Stimulated activated CD4-positive, alpha-beta T cell treated with anti-CD3 and anti-CD28 coated beads, Interleukin-4, amount 100 ng/mL, for 24 hours (primary cell): ENCODE results near the gene AGFG2.
A peak's percentile ranks its signal among the peaks of the same experiment; 100 is the strongest.

Experiments used
- DNase-seq: peaks from one replicate; pipeline ENCODE4 v3.0.0-alpha.2; 2020

AGFG2 gene

DNA sequence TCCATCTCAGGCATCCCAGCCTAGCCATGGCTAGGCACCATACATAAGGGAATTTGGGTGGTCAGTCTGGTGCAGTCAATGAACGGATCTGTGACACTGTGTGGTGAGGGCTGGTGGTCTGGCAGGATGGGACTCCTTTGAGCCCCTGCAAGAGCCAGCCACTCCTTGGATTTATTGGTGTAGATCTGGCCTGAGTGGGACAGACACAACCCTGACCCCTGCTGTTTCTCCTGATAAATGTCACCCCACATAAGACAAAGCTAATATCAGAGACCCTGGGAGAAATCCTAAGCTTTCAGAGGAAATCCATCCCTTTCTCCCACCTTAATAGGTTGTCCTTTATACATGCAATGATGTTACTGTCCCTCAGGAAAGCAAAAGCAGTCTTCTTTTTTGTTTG, 49.4 kb downstream of the AGFG2 start:
- no peak for DNase-seq

DNA sequence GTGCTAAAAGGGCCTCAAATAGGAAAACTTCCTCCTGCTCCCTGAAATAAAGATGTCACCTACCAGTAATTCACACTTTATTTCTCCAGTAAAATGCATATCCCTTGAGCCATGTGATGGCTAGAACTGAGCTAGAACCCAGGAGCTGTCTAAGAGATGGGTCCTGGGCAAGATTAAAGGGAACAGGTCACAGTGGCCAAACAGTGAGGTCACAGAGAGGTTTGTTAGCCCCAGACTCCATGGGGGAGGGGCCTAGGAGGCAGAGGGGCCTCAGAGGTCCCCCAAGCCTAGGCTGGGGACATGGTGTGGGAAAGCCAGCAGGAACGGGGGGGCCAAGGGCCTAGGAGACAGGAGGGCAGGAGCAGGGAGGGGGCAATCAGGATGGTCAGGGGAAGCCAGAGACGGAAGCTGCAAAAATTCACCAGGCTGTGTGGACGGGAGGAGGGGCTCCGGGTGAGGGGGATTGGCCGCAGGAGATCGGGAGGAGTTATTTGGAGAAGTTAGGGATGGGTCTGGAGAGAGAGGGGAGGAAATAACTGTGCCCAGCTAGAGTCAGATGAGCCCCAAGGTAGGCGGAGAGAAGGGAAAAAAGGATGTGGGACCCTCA, 50.4 kb downstream of the AGFG2 start:
- no peak for DNase-seq

DNA sequence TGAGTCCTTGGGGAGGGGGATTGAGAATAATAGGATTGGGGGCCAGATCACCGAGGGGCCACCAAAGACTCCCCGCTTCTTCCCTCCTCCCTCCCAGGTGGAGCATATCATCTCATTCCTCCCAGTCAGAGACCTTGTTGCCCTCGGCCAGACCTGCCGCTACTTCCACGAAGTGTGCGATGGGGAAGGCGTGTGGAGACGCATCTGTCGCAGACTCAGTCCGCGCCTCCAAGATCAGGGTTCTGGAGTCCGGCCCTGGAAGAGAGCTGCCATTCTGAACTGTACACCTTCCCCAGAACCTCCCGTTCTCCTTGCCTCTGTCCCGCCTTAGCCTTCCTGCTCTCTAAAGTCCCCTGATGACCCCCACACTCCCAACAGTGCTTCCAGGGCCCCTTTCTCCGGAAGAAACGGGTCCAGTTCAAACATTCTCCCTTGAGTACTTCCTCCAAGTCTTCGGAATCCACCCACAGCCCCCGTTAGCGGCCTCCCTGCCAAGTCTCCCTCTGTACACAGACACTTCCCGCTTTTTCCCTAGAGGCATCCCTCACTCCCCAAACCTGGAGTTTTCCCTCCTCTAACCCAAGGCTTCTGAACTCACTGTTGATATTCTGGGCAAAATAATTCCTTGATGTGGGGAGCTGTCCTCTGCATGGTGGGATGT, 51.2 kb downstream of the AGFG2 start:
- no peak for DNase-seq

DNA sequence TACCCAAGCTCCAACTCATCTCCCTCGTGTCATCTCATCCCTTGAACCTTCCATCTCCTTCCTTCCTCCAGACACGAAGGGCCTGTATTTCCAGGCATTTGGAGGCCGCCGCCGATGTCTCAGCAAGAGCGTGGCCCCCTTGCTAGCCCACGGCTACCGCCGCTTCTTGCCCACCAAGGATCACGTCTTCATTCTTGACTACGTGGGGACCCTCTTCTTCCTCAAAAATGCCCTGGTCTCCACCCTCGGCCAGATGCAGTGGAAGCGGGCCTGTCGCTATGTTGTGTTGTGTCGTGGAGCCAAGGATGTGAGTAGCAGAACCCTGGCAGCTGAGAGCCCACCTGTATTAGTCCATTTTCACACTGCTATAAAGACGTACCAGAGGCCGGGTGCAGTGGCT, 52.6 kb downstream of the AGFG2 start:
- DNase-seq, result no peak

DNA sequence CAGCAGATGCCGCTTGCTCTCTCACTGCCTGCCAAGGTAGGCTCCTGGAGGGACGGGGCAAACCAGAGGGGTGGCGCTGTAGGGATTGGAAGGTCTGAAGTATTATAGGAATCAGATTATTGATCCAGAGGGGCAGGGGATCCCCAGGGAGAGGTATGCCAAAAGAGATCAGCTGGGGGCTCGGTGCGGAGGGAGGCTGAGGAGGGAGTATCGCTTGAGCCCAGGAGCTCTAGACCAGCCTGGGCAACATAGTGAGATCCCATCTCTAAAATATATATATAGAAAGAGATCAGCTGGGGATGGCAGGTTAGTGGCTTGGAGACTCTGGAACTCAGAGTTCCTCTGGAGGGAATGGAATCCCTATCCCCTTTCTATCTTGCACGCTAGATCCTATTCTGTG, 56.2 kb downstream of the AGFG2 start:
- DNase-seq, result no peak

DNA sequence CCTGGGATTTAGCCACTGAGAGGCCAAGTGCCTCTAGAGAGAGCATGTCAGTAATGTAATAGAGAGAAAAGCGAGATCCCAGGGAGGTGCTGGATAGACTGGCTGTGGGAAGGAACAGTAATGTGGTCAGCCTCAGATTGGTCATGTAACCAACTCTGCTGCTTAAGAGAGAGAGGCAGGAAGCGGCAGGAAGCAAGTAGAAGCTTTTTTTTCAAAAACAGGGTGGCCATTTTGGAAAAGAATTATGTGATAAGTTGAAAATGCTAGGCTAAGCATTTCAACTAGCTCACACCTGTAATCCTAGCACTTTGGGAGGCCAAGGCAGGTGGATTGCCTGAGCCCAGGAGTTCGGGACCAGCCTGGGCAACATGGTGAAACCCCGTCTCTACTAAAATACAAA, 59.4 kb downstream of the AGFG2 start:
- no peak for DNase-seq

DNA sequence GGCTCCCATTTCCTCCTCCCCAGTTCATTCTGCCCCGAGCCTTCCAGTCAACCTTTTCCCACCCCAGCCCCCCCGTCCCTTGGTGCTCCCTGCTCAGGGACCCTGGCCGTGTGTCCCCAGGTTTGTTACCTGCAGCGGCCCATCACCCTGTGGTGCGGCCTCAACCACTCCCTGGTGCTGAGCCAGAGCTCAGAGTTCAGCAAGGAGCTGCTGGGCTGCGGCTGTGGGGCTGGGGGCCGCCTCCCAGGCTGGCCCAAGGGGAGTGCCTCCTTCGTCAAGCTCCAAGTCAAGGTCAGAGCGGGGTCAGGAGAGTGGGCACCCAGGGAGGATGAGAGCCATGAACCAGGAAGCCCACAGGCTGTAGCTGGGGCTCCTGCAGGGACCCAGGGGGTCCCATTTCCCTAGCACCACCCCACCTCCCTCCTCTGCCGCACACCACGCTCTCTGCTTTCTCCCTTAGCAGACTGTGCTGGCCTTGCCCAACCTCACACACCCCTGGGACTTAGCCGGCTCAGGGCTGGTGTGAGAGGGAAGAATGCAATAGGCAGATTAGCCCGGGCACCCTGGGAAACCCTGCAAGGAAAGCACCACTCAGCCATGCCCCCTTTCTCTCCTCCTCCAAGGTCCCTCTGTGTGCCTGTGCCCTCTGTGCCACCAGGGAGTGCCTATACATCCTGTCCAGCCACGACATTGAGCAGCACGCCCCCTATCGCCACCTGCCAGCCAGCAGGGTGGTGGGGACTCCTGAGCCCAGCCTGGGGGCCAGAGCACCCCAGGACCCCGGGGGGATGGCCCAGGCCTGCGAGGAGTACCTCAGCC, 61.1 kb downstream of the AGFG2 start:
- DNase-seq, result no peak

DNA sequence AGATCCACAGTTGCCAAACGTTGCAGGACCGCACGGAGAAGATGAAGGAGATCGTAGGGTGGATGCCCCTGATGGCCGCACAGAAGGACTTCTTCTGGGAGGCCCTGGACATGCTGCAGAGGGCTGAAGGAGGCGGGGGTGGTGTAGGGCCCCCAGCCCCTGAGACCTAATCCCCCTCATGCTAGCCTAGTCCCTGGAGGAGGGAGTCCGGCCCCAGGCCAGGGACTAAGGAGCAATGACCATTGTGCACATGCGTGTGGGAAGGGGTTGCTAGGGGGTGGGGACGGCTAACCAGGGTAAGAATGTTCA, 61.7 kb downstream of the AGFG2 start:
- DNase-seq, result no peak

DNA sequence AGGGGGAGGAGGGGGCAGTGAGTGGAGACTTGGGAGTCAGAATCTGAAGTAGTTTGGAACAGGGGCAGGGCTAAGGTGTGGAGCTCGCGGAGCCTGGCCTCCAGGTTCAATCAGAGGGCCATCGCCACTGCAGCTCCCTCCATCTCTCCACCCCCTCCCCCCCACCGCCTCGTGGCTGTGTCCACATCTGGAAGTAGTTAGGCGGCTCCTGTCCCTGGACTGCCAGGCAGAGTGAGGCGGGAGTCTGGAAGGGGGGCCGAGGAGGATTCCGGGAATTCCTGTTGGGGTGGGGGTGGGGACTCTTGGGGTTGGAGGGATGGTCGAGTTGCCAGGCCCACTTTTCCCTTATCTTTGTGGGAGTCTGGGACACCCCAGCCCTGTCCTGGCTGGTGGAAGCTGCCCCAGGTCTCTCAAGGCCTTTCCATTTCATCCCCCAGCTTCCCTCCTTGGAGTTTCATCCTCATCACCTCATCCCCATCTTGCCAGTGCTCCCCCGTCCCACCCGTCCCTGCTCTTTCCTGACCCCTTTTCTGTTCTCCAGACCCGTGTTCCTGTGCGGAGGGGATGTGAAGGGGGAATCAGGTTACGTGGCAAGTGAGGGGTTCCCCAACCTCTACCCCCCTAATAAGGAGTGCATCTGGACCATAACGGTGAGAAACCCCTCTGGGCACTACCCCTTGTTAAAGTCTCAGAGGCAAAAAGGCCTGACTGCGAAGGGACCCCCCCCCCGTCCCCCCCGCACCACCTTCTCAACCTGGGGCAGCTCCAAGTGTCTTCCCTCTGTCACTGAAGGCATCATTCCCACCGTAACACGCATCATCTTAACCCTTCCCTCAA, 64.1 kb downstream of the AGFG2 start:
- no peak for DNase-seq

DNA sequence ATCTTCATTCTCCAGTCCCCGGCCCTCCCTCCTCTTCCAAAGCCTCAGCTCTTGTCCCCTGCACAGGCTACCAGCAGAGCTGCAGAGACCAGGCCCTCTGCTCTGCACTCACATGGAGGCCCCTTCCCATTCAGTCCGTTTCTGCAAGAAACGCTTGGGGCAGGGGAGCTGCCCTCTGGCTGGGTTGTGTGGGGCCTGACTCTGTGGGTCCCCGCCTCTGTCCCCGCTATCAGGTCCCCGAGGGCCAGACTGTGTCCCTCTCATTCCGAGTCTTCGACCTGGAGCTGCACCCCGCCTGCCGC, 64.7 kb downstream of the AGFG2 start:
- DNase-seq, result no peak

DNA sequence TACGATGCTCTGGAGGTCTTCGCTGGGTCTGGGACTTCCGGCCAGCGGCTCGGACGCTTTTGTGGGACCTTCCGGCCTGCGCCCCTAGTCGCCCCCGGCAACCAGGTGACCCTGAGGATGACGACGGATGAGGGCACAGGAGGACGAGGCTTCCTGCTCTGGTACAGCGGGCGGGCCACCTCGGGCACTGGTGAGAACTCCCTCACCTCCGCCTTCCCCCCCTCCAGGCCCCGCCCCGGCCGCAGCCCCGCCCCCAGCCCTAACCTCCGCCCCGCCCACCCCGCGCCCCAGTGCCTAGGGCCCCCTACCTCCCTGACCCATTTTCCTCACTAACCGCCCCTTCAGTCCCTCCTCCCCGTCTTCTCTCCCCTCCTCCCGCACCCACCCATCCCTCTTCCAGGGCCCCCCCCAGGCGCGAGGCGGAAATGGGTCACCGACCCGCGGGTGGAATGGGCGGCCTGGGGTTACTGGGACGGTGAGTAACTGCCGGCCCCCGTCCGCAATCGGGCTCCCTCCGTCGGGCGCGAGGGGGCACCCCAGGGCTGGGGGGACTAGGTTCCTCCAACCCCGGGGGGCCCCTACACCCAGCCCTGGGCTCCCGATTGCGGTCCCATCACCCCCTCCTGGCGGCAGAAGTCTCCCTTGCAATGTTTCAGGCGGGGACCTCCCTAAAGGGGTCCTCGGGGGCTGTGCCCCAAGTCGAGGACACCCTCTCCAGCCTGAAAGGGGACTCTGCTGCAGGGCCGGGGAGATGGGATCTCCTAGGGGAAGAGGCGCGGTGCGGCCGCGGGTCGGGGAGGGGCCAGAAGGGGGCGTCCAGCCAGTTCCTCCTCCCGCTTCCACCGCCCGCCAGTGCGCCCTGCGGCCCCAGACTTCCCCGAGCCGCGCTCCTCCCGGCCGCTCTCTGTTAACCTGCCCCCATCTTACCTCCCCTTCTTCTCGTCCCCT, 65.3 kb downstream of the AGFG2 start:
- peak; percentile 70 for DNase-seq

DNA sequence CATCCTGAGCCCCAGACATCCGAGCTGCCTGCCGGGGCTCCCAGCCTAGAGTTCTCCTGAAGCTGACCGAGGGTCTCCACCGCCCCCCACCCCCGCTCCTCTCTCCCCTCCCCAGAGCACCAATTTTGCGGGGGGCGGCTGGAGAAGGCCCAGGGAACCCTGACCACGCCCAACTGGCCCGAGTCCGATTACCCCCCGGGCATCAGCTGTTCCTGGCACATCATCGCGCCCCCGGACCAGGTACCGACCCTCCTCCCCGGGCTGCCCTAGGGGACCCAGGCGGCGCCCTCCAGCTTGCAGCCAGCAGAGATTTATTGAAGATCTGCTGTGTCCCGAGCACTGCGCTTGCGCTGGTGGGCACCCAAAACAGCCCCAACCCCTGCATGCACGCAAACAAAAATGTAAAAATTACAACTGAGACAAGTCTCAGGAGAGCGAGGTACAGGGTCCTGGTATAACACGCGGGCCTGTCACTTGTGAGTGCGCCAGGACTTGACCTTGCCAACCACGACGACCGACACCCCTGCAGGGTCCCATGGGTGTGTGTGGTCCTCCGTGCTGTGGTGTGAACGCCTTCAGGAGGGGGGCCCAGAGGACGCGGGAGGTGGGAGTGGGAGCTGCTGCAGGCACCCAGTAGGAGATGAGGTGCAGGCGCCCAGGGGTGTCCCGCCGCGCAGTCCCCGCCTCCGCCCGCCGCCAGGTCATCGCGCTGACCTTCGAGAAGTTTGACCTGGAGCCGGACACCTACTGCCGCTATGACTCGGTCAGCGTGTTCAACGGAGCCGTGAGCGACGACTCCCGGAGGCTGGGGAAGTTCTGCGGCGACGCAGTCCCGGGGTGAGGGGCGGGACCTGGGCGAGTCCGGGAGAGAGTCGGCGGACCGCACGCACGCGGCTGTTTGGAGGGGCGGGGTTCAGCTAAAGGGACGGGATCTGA, 66.2 kb downstream of the AGFG2 start:
- DNase-seq, result peak; percentile 37

DNA sequence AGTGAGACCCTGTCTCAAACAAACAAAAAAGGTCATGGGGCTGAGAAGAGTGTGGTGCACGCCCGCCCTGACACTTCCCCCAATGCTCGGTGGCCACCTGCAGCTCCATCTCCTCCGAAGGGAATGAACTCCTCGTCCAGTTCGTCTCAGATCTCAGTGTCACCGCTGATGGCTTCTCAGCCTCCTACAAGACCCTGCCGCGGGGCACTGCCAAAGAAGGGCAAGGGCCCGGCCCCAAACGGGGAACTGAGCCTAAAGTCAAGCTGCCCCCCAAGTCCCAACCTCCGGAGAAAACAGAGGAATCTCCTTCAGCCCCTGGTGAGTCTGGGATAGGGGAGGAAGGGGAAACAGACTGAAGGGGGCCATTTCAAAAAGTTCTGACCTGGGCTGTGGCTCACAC, 67.3 kb downstream of the AGFG2 start:
- DNase-seq, result no peak

DNA sequence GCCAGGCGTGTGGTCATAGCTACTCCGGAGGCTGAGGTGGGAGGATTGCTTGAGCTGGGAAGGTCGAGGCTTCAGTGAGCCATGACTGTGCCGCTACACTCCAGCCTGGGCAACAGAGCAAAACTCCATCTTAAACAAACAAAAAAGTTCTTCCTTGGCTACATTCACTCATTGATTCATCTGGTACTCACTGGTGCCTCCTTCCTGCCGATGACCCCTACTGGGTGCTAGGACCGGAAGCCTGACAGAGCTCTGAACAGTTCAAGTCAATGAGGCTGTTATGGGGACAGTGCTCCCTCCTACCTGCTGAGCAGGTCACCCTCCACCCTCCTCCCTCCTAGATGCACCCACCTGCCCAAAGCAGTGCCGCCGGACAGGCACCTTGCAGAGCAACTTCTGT, 68.1 kb downstream of the AGFG2 start:
- DNase-seq, result no peak

DNA sequence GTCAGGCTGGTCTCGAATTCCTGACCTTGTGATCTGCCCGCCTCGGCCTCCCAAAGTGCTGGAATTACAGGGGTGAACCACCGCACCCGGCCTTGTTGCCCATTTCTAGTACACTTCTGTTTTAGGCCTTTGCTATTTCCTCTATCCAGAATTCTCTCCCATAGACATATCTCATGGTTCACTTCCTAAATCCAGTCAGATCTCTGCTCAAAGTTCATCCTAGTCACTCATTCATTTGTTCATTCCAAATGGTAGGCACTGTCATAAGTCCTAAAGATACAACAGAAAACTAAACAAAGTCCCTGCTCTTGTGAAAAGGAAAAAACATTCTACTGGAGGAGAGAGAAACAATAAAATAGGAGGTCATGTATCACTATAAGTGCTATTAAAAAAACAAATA, 71.0 kb downstream of the AGFG2 start:
- DNase-seq, result no peak

DNA sequence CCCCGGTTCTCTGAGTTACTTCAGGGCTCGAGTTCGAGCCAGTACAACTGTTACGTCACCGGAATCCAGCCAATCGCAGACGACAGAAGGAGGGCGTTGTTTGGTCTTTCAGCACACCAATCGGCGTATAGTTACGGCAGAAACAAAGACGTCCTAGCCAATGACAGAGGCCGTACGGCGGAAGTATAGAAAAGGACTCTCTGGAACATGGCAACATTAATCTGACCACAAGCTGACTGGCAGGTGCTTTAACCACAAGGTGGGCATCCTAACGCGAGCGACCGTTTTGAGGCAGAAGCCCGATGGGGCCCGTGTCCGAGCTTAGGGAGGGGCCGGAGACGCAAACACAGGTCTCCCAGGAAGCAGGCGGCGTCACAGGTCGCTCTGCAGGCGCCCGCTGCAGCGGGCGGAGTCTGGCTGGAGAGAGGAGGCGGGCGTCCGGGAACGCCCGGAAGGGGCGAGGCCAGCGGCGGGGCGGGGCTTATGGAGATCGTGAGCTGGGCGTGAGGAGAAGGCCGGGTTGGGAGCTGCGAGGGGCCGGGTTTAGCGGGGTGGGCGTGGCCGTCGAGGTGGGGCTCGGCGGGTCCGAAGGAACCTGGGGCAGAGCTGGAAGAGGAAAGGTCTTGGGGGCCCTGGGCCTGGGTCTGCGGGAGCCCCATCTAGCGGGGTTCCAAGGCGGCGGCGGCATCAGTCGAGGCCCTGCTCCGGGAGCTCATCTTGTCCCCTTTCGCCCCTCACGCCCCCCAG, 73.2 kb downstream of the AGFG2 start, which contains the start of gene MOSPD3:
TSS of gene MOSPD3 (plus strand) at position 558 of the 747 bp plus-strand sequence. CDS start 252 bp downstream, outside the sequence.
- DNase-seq, result peak; percentile 97

DNA sequence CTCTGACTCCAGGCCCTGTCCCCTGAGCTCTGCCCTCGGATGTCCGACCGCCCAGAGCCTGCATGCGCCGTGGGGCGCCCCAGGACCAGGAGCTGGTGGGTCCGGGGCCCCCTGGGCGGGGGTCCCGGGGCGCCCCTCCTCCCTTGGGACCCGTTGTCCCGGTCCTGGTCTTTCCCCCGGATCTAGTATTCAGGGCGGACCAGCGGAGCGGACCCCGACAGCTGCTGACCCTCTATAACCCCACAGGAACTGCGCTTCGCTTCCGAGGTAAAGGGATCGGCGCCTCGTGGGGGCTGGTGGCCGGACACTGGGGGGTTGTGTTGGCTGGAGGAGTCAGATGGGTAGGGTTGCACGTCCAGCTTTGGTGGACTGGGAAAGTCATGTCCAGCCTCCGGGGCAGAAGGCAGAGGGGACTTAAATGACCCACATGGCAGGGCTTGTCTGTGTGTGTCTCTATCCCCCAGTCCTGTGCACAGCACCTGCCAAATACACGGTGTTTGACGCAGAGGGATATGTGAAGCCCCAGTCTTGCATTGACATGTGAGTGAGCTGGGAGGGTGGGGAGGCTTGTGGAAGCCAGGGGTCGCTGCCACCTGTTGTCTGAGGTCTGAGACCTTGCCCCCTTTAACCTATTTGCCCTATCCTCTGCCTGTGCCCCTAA, 73.9 kb downstream of the AGFG2 start:
- DNase-seq, result no peak

DNA sequence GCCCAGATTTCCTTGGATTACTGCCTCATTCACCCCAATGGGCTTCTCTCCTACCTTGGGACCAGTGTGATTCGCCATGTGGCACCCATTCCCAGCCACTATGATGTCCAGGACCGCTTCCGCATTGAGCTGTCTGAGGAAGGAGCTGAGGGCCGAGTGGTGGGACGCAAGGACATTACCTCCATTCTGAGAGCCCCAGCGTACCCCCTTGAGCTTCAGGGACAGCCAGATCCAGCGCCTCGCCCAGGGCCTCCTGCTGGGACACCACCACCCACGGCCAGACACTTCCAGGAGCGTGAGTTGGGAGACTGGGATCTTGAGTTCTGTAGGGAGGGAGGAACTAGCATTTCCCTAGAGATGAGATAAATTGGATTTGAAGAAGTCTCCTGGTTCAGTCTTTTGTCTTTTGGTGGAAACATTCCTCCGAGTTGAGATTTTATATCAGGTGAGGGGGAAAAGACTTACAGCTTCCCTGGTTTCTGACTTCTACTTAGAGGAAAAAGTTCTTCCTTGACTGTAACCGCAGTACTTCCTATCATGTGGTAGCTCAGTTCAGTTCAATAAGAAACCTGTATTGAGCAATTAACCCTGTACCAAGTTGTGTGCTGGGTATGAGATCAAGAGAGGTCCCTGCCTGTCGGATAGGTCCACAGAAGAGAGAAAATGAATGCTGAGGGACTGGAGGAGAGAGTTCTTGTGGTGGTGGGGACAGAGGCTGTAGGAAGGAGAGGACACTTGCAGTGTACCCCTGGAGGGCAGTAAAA, 74.6 kb downstream of the AGFG2 start:
- DNase-seq, result no peak

DNA sequence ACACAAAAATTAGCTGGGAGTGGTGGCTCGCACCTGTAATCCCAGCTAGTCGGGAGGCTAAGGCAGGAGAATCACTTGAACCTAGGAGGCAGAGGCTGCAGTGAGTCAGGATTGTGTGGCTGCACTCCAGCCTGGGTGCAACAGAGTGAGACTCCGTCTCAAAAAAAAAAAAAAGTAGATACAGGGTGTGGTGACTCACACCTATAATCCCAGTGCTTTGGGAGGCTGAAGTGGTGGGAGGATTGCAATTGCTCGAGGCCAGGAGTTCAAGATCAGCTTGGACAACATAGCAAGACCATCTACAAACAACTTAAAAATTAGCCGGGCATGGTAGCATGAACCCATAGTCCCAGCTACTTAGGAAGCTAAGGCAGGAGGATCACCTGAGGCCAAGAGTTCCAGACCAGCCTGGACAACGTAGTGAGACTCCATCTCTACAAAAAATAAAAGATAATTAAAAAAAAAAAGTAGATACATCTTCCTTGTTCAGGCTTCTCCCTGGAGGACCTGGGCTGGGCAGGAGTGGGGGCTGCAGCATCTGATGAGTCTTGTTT, 75.4 kb downstream of the AGFG2 start:
- no peak for DNase-seq
